ENCODE results near the gene PSMD14.
A peak's percentile ranks its signal among the peaks of the same experiment; 100 is the strongest.
"Not testable (repeated sequence)": the region's sequence is repeated elsewhere in the genome, so short reads cannot be mapped to it uniquely, and the experiment has no call there.

PSMD14 gene

GRCh38 chr2:161339532-161339931 lies 31.3 kb downstream of the PSMD14 start:
- DNase-seq: not testable (repeated sequence)

- not testable (repeated sequence) for DNase-seq
These were observed 32.7 kb downstream of the PSMD14 start for GRCh38 chr2:161340930-161341413.

- no peak for DNase-seq
These were observed 35.0 kb downstream of the PSMD14 start for GRCh38 chr2:161343235-161343634.

- peak; percentile 47 for DNase-seq
These were observed 36.5 kb downstream of the PSMD14 start for GRCh38 chr2:161344692-161345091.

- DNase-seq: no peak
These were observed 43.5 kb downstream of the PSMD14 start for GRCh38 chr2:161351678-161352077.

GRCh38 chr2:161352719-161353118 lies 44.5 kb downstream of the PSMD14 start:
- DNase-seq: no peak

GRCh38 chr2:161353543-161353942 lies 45.3 kb downstream of the PSMD14 start:
- no peak for DNase-seq

- DNase-seq: no peak
These were observed 45.9 kb downstream of the PSMD14 start for GRCh38 chr2:161354106-161354505.

- no peak for DNase-seq
These were observed 46.9 kb downstream of the PSMD14 start for GRCh38 chr2:161355106-161355505.

- DNase-seq: no peak
These were observed 47.8 kb downstream of the PSMD14 start for GRCh38 chr2:161355983-161356382.

GRCh38 chr2:161357097-161357496 lies 48.9 kb downstream of the PSMD14 start:
- no peak for DNase-seq

- no peak for DNase-seq
These were observed 50.6 kb downstream of the PSMD14 start for GRCh38 chr2:161358838-161359237.

GRCh38 chr2:161360095-161360654 lies 52.0 kb downstream of the PSMD14 start:
- DNase-seq: not testable (repeated sequence)

- DNase-seq: no peak
These were observed 54.4 kb downstream of the PSMD14 start for GRCh38 chr2:161362568-161363166.

- no peak for DNase-seq
These were observed 59.5 kb downstream of the PSMD14 start for GRCh38 chr2:161367675-161368074.

GRCh38 chr2:161369311-161369710 lies 61.1 kb downstream of the PSMD14 start:
- no peak for DNase-seq

- DNase-seq: no peak
These were observed 62.8 kb downstream of the PSMD14 start for GRCh38 chr2:161370981-161371380.

- no peak for DNase-seq
These were observed 63.6 kb downstream of the PSMD14 start for GRCh38 chr2:161371869-161372268.

GRCh38 chr2:161373942-161374341 lies 65.7 kb downstream of the PSMD14 start:
- DNase-seq: no peak

GRCh38 chr2:161374446-161374845 lies 66.2 kb downstream of the PSMD14 start:
- DNase-seq: no peak

- DNase-seq: no peak
These were observed 71.5 kb downstream of the PSMD14 start for GRCh38 chr2:161379740-161380139.

GRCh38 chr2:161381546-161381945 lies 73.3 kb downstream of the PSMD14 start:
- no peak for DNase-seq

- DNase-seq: no peak
These were observed 74.5 kb downstream of the PSMD14 start for GRCh38 chr2:161382747-161383146.

- no peak for DNase-seq
These were observed 76.6 kb downstream of the PSMD14 start for GRCh38 chr2:161384864-161385263.

Measured in hematopoietic multipotent progenitor cell treated with erythropoietin and hydrocortisone succinate and interleukin-3 and kit ligand, for 8 days (in vitro differentiated cells).